8988T (cell line): ENCODE measurements around the gene UBE4B.
"Not testable (repeated sequence)": the region's sequence is repeated elsewhere in the genome, so short reads cannot be mapped to it uniquely, and the experiment has no call there.

ENCODE experiments used
- DNase-seq: peaks from one replicate; pipeline ENCODE4 v3.0.0; 2011

Gene UBE4B

GRCh38 chr1:10213186-10213705 is 180.5 kb downstream of the UBE4B start:
- no peak for DNase-seq

GRCh38 chr1:10216090-10216749 is 183.5 kb downstream of the UBE4B start:
- DNase-seq = no peak

GRCh38 chr1:10217748-10218441 is 185.1 kb downstream of the UBE4B start:
- no peak for DNase-seq

GRCh38 chr1:10220200-10220599 is 187.4 kb downstream of the UBE4B start:
- DNase-seq = no peak

- not testable (repeated sequence) for DNase-seq
Measured at GRCh38 chr1:10220657-10221056, 187.9 kb downstream of the UBE4B start.

- no peak for DNase-seq
Measured at GRCh38 chr1:10225573-10225972, 192.8 kb downstream of the UBE4B start.

GRCh38 chr1:10228528-10228927 is 195.8 kb downstream of the UBE4B start:
- no peak for DNase-seq

GRCh38 chr1:10229903-10230302 is 197.1 kb downstream of the UBE4B start:
- DNase-seq = no peak
